ENCODE measurements around the gene CAMTA1.

CAMTA1 gene

DNA sequence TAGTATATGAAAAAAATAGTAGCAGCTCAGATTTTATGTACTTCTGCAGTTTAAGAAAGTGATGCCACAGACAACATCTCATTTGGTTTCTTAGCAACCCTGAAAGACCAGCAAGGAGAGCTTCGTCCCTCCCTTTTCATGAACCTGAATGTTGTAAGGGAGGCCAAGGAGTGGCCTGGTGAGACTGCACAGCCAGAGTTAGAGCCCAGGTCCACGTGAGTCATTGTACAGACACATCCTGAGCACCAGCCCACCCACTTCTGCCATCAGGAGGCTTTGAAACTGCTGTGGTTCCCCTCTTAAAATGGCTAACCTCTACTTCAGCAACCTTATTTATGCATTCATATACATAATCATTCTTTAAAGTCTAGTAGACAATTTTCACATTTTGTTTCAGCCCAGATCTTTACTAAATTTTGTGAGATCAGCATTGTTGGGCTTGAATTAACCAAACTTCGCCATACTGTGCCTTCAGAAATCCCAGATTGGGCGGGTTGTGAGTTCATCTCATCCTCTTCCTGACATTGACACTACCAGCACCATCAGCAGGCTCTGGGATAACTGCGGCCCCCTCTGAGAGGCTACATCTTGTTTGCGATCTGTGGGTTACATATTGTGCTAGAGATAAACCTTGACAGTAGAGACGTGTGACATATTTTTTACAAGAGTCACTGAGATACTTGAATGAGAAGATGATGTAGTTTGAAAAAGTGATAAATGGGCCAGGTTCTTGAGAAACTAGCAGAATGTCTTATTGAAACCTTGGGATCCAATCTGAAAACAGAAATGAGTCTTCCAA is 106.7 kb downstream of the CAMTA1 start:
- DNase-seq (ENCODE audit: low read depth): no peak
- H3K4me3 ChIP-seq (ENCODE audit: low read depth, low read length): no peak overlapping the region

DNA sequence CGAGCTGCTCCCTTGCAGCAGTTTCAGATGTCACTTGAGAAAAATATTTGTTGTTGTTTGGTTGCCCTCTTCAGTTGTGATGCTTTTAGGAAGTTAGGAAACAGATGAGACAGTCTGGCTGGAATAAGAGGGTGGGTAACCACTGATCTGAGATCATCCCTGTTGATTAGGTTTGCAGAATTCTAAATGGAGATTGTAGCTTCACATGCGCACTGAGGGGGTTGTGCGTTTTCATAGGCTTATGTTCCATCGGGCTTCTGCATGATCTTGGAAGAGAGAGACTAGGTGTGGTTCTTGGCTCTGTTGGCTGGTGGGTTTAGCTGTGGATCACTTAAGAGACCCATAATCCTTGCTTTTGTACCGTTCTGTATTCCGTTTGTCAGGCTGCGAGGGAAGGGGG is 108.1 kb downstream of the CAMTA1 start:
- no peak for DNase-seq (ENCODE audit: low read depth)

DNA sequence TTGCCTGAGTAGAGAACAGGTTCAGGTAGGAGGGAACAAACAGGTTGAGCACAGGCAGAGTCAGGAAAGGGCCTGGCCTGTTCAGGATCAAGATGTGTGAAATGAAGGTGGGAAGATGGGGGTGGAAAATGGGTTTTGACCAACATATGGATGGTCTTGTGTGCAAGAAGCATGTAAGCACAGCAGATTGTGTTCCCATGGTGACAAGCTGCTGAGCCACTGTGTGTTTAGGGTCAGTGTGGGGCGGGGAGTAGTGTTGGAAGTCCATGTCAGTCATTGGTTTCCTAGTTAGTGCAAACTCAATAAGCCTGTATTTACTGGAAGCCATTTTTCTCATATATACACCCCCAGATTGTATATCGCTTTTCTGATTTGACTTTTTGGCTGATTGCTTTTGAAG is 111.9 kb downstream of the CAMTA1 start:
- H3K4me3 ChIP-seq (ENCODE audit: low read depth, low read length): no peak overlapping the region
- no peak for DNase-seq (ENCODE audit: low read depth)

More for the DNA sequence above, 108.1 kb downstream of the CAMTA1 start:
- H3K4me3 ChIP-seq (ENCODE audit: low read depth, low read length): no peak overlapping the region

DNA sequence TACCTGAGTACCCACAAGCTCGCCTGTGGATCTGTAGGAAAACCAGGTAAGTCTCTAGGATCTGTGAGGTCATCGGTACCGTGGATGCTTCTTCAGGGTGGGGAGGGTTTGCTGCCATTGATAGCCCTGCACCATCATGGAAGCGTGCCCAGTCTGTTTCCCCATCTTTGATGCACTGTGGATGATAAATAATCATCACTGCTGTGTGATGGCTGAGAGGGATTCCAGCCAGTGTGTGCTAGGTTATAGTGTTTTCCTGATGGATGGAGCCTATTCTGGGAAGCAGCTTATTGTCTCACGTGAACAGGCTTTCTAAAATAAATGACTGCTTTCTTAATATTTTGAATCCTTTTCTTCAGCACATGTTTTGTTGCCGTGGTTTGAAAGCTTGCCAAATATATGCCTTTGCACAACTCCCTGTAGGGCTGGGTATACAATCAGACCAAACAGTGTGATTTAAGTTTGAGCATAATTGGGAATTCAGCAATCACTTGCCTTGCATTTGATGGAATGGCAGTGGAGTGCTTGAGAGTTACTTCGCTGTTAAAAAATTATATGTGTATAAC is 113.8 kb downstream of the CAMTA1 start:
- no peak overlapping the region for H3K4me3 ChIP-seq (ENCODE audit: low read depth, low read length)
- DNase-seq (ENCODE audit: low read depth): no peak

DNA sequence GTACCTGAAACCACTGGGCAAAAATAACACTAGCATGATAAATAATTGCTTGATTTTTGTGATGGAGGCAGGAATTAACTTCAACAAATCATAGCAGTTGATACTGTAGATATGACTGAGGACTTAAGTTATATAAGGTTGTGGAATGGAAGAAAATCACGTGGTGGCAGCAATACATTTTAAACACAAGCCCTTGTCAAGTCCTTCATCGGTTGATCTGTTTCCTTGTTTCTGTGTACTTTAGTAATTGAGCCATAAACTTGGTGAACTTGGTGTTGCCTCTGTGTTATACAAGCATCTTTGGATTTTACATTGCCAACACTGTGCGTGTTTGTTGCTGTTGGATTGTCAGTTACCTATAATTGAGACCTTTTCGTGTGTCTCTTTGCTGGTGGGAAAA is 114.4 kb downstream of the CAMTA1 start:
- DNase-seq (ENCODE audit: low read depth): no peak
- H3K4me3 ChIP-seq (ENCODE audit: low read depth, low read length): no peak overlapping the region

DNA sequence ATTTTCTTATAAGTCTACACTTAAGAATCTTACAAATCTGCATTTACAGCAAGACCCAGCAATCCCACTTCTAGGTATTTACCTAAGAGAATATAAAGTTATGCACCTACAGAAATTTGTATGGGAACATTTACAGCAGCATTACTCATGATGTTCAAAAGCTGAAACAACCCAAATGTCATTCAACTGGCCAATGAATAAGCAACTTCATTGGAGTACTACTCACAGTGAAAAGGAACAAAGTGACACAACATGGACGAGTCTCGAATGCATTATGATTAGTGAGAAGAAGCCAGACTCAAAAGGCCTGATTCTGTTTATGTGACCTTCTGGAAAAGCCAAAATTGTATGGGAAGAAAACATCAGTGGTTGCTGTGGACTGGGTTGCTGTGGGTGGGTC is 116.9 kb downstream of the CAMTA1 start:
- DNase-seq (ENCODE audit: low read depth): no peak

DNA sequence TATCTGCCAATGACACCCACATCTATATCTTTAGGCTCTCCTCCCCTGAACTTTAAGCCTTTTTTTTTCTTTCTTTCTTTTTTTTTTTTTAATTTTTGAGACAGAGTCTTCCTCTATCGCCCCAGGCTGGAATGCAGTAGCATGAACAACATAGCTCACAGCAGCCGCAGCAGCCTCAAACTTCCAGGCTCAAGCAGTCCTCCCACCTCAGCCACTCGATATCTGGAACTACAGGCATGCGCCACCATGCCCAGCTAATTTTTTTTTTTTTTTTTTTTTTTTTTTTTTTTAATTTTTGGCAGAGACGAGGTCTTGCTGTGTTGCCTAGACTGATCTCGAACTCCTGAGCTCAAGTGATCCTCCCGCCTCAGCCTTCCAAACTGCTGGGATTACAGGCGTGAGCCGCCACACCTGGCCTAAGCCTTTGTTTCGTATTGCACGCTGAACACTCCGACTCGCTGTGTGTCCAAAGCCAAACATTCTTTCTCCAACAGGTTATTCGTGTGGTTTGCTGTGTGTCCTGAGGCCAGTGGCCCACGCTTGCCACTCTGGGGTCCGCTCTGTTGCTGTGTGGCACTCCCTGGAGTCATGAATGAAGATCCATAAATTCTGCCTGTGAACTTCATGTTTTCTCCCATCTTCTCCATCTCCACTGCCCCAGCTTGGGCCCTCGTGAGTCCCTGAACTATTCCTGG is 119.4 kb downstream of the CAMTA1 start:
- DNase-seq (ENCODE audit: low read depth): no peak
- no peak overlapping the region for H3K4me3 ChIP-seq (ENCODE audit: low read depth, low read length)

More for the DNA sequence above, 116.9 kb downstream of the CAMTA1 start:
- no peak overlapping the region for H3K4me3 ChIP-seq (ENCODE audit: low read depth, low read length)

DNA sequence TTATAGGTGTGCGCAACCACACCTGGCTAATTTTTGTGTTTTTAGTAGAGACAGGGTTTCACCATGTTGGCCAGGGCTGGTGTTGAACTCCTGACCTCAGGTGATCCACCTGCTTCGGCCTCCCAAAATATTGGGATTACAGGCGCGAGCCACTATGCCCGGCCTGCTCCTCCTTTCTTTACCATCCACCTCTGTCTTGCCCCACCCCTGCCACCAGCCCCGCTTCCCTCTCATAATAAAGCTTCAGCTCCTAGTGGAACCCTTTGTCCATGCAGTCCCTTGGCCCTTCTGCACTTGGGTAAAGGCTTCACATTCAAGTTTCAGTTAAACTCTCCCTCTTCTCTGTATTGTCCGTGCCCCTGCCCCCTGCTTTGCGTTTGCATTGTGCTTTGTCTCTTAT is 120.1 kb downstream of the CAMTA1 start:
- DNase-seq (ENCODE audit: low read depth): no peak
- no peak overlapping the region for H3K4me3 ChIP-seq (ENCODE audit: low read depth, low read length)

DNA sequence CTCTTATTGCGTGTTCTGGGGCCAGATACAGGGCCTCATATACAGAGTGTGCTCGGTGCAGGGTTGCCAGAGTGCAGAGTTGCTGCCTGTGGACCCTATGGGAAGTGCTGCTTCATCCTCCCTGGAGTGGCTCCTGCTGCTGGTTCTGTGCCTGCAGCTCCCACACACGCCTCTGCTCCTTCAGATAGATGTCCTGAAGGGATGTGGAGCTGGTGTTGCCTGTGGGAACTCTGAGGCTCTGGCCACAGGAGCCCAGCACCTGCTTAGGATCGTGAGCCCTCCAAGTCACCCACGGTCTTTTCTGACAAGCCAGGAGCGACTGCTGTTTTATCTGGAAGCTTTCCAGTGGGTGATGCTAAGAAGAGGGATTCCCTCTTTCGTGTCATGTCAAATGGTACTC is 120.5 kb downstream of the CAMTA1 start:
- DNase-seq (ENCODE audit: low read depth): no peak
- no peak overlapping the region for H3K4me3 ChIP-seq (ENCODE audit: low read depth, low read length)

DNA sequence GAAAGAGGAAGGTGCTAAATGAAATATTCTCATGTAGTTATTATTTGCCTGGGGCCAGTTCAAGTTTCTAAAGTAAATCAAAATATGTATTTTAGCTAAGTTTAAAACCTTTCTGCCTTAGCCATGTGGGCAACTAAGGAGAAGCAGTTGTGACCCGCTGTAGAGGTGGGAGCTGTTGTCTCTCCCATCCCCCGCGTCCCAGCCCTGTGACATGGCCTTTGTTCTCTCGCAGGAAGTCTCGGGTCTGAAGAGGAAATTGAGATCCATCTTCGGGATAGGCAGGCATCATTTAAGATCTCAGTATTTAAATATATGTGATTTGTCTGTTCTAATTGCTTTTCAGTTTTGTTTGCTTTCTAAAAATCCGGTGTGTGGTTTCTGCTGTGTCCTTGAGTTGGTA is 121.5 kb downstream of the CAMTA1 start:
- no peak overlapping the region for H3K4me3 ChIP-seq (ENCODE audit: low read depth, low read length)
- no peak for DNase-seq (ENCODE audit: low read depth)

DNA sequence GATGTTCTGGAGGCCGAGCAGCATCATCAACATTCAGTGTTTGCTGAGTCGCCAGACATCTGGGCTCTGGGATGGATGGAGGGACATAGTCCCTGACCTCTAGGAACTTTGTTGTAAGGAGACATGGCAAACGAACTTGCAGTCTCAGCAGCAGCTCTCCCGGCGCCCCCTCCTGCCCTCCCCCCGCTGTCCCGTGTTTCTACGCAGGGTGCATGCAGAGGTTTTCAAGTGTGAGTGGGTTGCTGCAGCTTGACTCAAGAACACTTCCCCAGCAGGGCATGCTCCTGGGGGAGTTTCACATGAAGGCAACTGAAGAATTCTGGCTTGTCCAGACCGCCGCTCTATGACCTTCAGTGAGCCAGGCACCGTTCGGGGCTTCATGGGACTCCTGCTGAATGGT is 121.9 kb downstream of the CAMTA1 start:
- no peak overlapping the region for H3K4me3 ChIP-seq (ENCODE audit: low read depth, low read length)
- no peak for DNase-seq (ENCODE audit: low read depth)

DNA sequence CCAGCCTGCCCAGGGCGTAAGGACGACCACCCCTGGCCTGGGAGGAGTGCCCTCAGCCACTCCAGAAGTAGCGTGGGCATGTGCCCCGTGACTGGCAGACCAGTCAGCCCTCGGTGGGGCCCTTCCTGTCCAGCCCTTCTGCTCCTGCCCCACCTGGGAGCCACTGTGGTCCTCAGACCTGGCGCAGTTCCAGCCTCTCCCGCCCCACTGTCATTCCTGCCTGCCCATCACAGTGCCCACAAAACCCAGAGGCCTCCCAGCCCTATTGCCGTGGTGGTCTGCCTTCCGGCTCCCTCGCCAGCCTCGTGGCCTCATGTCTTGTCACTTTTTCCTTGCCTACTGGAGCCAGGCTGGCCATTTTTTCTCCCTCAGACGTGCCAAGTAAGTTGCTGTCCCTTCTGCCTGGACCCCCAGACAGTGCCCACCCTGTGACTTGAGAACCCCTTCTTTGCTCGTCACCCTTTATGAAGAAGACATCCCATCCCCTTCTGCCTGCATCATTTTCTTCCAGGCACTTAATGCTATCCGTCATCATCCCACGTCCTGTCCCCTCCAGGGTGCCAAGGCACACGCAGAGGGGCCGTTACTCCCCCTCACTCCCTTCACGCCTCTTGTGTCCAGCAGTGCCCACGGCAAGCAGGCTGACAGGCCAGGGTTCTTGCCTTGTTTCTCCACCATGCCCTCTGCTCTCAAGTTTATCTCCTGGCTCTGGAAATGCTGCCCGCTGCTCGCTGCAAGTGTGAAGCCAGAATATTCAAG is 122.6 kb downstream of the CAMTA1 start:
- no peak for DNase-seq (ENCODE audit: low read depth)
- no peak overlapping the region for H3K4me3 ChIP-seq (ENCODE audit: low read depth, low read length)

DNA sequence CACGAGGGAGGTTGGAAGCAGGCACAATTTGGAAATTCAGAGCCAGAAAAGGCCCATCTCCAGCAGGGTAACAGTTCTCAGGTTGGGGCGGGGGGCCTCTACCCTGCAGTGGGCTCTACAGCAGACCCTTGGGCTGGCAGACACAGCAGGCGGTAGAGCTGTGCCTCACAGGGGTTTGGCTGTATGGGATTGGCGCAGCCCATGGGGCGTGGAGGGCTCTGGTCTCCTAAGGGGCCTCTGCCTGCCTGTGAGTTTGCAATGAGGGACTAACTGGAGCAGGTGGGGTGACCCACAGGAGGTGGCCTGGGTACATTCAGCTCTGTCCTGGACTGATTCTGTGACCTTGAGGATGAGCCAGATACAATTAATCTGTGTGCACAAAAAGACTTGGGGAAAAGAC is 124.1 kb downstream of the CAMTA1 start:
- H3K4me3 ChIP-seq (ENCODE audit: low read depth, low read length): no peak overlapping the region
- no peak for DNase-seq (ENCODE audit: low read depth)

DNA sequence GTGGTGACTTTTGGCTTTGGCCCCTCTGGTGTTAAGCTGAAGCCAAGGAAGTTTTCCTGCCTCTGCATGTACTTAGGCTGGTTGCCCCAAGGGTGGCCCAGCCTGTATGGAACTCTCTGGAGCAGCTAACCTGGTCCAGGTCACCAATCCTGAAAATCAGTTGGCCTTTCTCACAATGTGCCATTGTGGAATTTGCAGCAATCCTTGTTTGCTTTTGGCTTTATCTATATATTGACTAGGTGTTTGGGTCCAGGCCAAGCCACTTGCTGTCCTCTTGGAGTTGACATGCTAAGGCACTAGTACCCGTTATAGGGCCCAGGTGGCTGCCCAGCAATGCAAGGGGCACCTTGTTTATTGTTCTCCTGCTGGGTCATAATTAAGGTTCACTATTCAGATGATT is 124.6 kb downstream of the CAMTA1 start:
- no peak for DNase-seq (ENCODE audit: low read depth)
- no peak overlapping the region for H3K4me3 ChIP-seq (ENCODE audit: low read depth, low read length)

DNA sequence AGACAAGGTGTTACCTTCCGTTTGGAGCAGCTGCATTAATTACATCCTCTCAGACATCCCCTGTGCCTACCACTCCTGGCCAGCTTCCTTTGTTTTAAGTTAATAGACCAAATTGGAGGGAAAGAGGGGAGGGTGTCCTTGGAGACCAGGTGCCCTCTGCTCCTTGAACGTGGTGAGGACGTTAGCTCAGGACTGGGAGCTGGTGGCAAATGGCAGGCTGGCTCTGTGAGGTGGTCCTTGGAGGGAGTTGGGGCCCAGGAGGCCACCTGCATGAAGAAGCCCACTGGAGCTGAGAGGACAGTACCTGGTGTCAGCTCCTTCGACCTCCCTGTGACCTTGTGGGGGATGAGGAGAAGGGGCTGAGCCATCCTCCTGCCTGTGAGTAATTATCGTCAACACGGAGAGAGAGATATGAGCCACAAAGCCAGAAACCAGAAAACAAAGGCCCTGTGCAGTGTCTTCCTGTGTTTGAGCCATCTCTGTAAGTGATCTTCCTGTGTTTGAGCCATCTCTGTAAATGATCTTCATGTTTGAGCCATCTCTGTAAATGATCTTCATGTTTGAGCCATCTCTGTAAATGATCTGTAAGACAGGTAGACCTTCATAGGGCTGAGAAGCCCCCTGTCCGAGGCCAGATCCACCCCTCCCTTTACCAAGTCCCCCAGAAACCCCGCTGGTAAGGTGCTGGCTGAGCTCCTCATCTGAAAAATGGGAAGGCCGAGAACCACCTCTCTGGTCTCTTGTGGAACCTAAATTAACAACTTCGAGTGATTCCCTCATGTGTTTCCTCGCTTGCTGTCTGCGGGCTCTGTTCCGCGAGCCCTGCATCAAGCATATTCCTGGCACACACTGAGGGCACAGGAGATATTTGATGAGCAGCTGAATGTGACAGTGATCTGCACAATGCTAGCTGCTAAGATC is 126.0 kb downstream of the CAMTA1 start:
- DNase-seq (ENCODE audit: low read depth): no peak
- no peak overlapping the region for H3K4me3 ChIP-seq (ENCODE audit: low read depth, low read length)

DNA sequence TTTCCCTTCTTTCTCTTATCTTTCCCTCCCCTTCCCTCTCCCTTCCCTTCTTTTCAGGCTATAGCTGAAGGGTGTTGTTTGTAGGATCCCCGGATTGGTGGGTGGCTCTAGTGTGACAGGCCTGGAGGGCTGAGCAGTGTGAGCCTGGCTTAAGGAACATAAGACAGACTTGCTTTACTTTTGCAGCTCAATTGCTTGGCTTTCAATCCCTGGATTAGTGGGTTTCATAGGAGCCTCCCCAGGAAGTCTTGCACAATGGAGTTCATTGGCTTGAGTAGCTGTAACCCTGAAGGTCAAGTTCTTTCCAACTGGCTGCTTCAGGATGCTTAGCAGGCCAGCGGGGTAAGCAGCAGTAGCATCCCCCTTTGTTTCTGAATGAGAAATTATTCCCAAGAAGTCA is 126.7 kb downstream of the CAMTA1 start:
- no peak for DNase-seq (ENCODE audit: low read depth)
- no peak overlapping the region for H3K4me3 ChIP-seq (ENCODE audit: low read depth, low read length)

DNA sequence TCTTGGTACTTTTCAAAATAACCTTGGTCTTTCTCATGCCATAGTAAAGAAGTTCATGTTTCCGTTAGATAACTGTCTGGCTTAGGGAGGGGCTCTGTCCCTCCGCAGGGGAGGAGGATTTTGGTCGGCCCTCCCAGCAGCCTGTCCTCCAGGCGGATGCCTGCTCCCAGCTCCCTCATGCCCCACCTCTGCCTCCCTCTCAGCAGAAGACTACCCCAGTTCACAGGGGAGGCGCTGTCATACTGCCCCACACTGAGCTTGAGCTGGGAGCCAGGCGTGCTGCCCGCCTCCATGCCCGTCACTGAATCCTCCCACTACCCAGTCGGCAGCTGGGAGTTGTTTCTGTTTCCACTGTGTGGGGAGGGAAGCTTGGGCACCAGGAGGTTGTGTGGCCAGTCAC is 127.3 kb downstream of the CAMTA1 start:
- DNase-seq (ENCODE audit: low read depth): no peak
- no peak overlapping the region for H3K4me3 ChIP-seq (ENCODE audit: low read depth, low read length)

DNA sequence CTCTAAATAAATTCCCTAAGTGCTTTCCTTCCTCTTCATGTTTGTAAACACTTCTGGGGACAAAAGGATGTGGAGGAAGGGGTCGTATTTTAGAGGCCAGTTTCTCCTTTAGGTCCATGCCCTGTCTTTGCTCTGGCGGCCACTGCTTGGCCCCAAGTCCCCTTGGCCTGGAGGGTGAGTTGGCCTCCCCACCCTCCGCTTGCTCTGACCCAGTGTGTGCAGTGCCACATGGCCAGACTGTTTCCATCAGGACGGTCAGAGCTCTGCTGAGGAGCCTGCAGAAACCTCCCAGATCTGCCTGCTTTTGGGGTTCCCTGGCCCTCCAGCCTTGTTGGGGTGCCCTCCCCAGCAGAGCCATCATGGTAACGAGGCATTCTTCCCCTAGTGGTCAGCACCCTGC is 127.8 kb downstream of the CAMTA1 start:
- DNase-seq (ENCODE audit: low read depth): no peak

DNA sequence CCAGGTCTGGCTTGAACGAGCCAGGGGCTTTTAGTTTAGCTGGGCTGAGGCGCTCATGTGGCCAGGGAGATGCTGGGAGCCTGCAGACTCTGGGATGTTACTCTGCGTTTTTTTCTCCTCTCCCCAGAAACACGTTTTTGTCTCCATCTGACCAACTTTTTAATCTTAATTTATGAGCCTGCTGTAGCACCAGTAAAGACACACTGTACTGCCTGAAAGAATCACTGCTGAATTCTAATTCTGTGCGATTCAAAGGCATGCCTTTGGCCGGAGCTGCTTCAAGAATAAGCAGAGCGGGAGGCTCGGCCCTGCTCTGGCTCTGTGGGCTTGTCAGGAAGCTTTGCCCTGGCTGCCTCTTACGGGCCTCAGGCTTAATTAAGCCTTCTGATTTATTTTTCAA is 129.5 kb downstream of the CAMTA1 start:
- DNase-seq (ENCODE audit: low read depth): no peak
- no peak overlapping the region for H3K4me3 ChIP-seq (ENCODE audit: low read depth, low read length)

More for the DNA sequence above, 127.8 kb downstream of the CAMTA1 start:
- no peak overlapping the region for H3K4me3 ChIP-seq (ENCODE audit: low read depth, low read length)
